T follicular helper cell (primary cell): ENCODE data around the gene FREM1.

Source experiments
- DNase-seq: peaks from one replicate; pipeline ENCODE4 v3.0.0-alpha.2; 2020; ENCODE audit warnings: low read depth

The FREM1 gene

GRCh38 chr9:14761584-14761983 lies 148.6 kb downstream of the FREM1 start:
- DNase-seq, result no peak

GRCh38 chr9:14760060-14760459 lies 150.2 kb downstream of the FREM1 start:
- DNase-seq, result no peak

GRCh38 chr9:14756291-14756690 lies 153.9 kb downstream of the FREM1 start:
- no peak for DNase-seq

- DNase-seq, result no peak
These were observed 157.4 kb downstream of the FREM1 start for GRCh38 chr9:14752871-14753270.

- DNase-seq, result no peak
These were observed 158.0 kb downstream of the FREM1 start for GRCh38 chr9:14752271-14752670.

- no peak for DNase-seq
These were observed 159.4 kb downstream of the FREM1 start for GRCh38 chr9:14750821-14751220.

- no peak for DNase-seq
These were observed 160.5 kb downstream of the FREM1 start for GRCh38 chr9:14749741-14750211.

GRCh38 chr9:14748373-14748772 lies 161.9 kb downstream of the FREM1 start:
- DNase-seq, result no peak

- DNase-seq, result no peak
These were observed 163.1 kb downstream of the FREM1 start for GRCh38 chr9:14747111-14747510.

GRCh38 chr9:14746626-14747025 lies 163.6 kb downstream of the FREM1 start:
- no peak for DNase-seq

- no peak for DNase-seq
These were observed 165.5 kb downstream of the FREM1 start for GRCh38 chr9:14744768-14745167.

GRCh38 chr9:14741369-14741768 lies 168.9 kb downstream of the FREM1 start:
- no peak for DNase-seq

- DNase-seq, result no peak
These were observed 177.1 kb downstream of the FREM1 start for GRCh38 chr9:14733133-14733532.

- no peak for DNase-seq
These were observed 178.8 kb downstream of the FREM1 start for GRCh38 chr9:14731294-14731981.

GRCh38 chr9:14730461-14730898 lies 179.7 kb downstream of the FREM1 start:
- DNase-seq, result no peak

- DNase-seq, result no peak
These were observed 186.9 kb downstream of the FREM1 start for GRCh38 chr9:14723301-14723700.

- DNase-seq, result no peak
These were observed 187.7 kb downstream of the FREM1 start, which contains the start of gene CER1 for GRCh38 chr9:14722391-14723035. Gene CER1, minus strand, starts transcription at chr9:14722733. Its CDS starts 61 bp downstream, at chr9:14722672.

GRCh38 chr9:14719231-14719923 lies 190.9 kb downstream of the FREM1 start:
- no peak for DNase-seq

- DNase-seq, result no peak
These were observed 195.1 kb downstream of the FREM1 start for GRCh38 chr9:14715102-14715501.

- DNase-seq, result no peak
These were observed 197.0 kb downstream of the FREM1 start for GRCh38 chr9:14713187-14713767.

- DNase-seq, result no peak
These were observed 199.4 kb downstream of the FREM1 start for GRCh38 chr9:14710804-14711203.

GRCh38 chr9:14706530-14707140 lies 203.6 kb downstream of the FREM1 start:
- no peak for DNase-seq
